ENCODE measurements around the gene PDIA5.

The PDIA5 gene

DNA sequence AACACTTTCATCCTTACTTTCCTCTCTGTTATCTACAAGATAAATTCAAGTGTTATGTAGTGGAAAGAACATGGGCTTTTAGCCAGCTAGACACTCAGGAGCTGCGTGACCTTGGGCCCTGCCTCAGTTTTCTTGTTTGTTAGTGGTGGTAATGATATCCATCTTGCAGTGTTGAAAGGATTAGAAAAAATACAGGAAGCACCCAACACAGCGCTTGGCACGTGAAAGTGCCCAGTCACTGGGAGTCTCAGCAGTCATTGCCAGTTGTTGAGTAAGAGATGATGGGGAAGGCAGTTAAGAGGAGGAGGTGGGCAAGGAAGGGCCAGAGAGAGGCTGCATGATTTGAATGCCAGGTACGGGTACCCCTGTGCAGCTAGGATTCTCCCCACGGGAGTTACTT is 5.3 kb downstream of the PDIA5 start:
- H3K27ac Mint-ChIP-seq = no peak overlapping the region
- H3K27me3 Mint-ChIP-seq = no peaks in the 10 kb centered on the region
- H3K9me3 Mint-ChIP-seq = no peaks in the 10 kb centered on the region
- peaks cover 17% of the 10 kb centered on the region for H3K36me3 Mint-ChIP-seq (ENCODE audit: low read depth)
- no peak overlapping the region for H3K4me3 Mint-ChIP-seq
- DNase-seq = no peak
- H3K4me1 Mint-ChIP-seq (ENCODE audit: low read depth) = peaks cover 42% of the 10 kb centered on the region

DNA sequence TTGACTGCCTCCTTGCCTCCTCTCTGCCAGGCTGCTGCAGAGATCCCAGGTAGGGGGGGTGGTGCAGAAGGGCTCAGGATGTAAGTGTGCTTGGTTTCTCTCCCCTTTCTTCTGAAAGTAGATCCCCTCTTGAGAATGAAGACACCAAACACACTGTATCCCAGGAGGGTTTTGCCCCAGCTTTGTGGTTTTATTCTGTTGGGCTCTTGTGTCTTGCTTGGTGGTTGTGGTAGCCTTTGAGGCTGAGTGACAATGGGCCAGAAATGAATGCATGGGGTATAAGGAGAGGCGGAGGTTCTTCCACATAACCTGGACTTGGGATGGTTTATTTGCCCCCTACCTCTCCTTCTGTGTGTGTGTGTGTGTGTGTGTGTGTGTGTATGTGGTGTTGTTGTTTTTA is 5.7 kb downstream of the PDIA5 start:
- H3K4me1 Mint-ChIP-seq (ENCODE audit: low read depth) = peaks cover 42% of the 10 kb centered on the region
- DNase-seq = no peak
- H3K27me3 Mint-ChIP-seq = no peaks in the 10 kb centered on the region
- no peak overlapping the region for H3K27ac Mint-ChIP-seq
- no peak overlapping the region for H3K4me3 Mint-ChIP-seq
- no peaks in the 10 kb centered on the region for H3K9me3 Mint-ChIP-seq
- peaks cover 17% of the 10 kb centered on the region for H3K36me3 Mint-ChIP-seq (ENCODE audit: low read depth)

GRCh38 chr3:123075359-123075758 is 8.5 kb downstream of the PDIA5 start:
- H3K36me3 Mint-ChIP-seq (ENCODE audit: low read depth) = peaks cover 10% of the 10 kb centered on the region
- no peaks in the 10 kb centered on the region for H3K27me3 Mint-ChIP-seq
- peaks cover 32% of the 10 kb centered on the region for H3K4me1 Mint-ChIP-seq (ENCODE audit: low read depth)
- no peak overlapping the region for H3K4me3 Mint-ChIP-seq
- no peaks in the 10 kb centered on the region for H3K9me3 Mint-ChIP-seq
- no peak for DNase-seq
- H3K27ac Mint-ChIP-seq = no peak overlapping the region

GRCh38 chr3:123076112-123076495 is 9.3 kb downstream of the PDIA5 start:
- Mint-ChIP-seq H3K27ac (no peak overlapping the region), H3K4me1 (ENCODE audit: low read depth) (peaks cover 33% of the 10 kb centered on the region), H3K9me3 (no peaks in the 10 kb centered on the region), H3K4me3 (no peak overlapping the region), H3K27me3 (no peaks in the 10 kb centered on the region), H3K36me3 (ENCODE audit: low read depth) (peaks cover 14% of the 10 kb centered on the region)
- no peak for DNase-seq

- Mint-ChIP-seq H3K4me3 (no peak overlapping the region), H3K4me1 (ENCODE audit: low read depth) (peaks cover 37% of the 10 kb centered on the region), H3K27ac (no peak overlapping the region), H3K27me3 (no peaks in the 10 kb centered on the region), H3K36me3 (ENCODE audit: low read depth) (peaks cover 16% of the 10 kb centered on the region), H3K9me3 (no peaks in the 10 kb centered on the region)
- no peak for DNase-seq
These were observed 9.9 kb downstream of the PDIA5 start for GRCh38 chr3:123076496-123077418.

- H3K27me3 Mint-ChIP-seq = no peaks in the 10 kb centered on the region
- peaks cover 37% of the 10 kb centered on the region for H3K4me1 Mint-ChIP-seq (ENCODE audit: low read depth)
- H3K27ac Mint-ChIP-seq = no peak overlapping the region
- peaks cover 13% of the 10 kb centered on the region for H3K36me3 Mint-ChIP-seq (ENCODE audit: low read depth)
- no peak overlapping the region for H3K4me3 Mint-ChIP-seq
- DNase-seq = no peak
- no peaks in the 10 kb centered on the region for H3K9me3 Mint-ChIP-seq
These were observed 11.3 kb downstream of the PDIA5 start for GRCh38 chr3:123078101-123078500.

DNA sequence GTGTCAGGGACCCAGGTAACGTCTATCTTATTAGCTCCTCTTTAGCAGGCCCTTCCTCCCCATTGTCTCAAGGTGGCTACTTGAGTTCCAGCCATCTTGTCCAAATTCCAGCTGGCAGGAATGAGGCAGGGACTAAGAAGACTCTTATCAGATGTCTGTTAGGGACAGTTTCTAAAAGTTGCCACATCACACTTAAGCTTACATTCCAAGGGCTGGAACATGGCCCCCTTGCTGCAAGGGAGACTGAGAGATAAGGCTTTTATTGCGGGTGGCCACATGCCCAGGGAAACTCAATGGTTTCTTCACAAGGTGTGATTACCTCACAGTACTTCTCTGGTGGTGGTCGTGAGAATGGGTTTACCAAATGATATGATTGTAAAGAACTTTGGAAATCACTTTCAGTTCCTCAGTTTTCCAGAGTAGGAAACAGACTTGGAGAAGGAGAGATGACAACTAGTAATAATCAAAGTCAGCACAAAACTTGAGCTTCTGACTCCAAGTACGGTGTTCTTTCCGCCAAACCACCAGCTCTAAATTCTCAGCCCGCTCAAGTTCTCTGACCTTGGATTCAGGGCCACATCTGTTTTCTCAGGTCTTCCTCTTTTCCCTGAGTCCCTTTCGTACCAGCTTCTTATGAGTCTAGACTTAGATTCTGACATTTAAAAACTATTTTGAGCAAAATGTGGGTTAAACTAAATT is 14.2 kb downstream of the PDIA5 start:
- Mint-ChIP-seq H3K27me3 (no peaks in the 10 kb centered on the region), H3K36me3 (ENCODE audit: low read depth) (peaks cover 12% of the 10 kb centered on the region), H3K4me3 (no peak overlapping the region), H3K9me3 (no peaks in the 10 kb centered on the region), H3K4me1 (ENCODE audit: low read depth) (peaks cover 48% of the 10 kb centered on the region), H3K27ac (no peak overlapping the region)
- DNase-seq = no peak

GRCh38 chr3:123081718-123082369 is 15.0 kb downstream of the PDIA5 start:
- Mint-ChIP-seq H3K4me3 (no peak overlapping the region), H3K36me3 (ENCODE audit: low read depth) (peaks cover 14% of the 10 kb centered on the region), H3K4me1 (ENCODE audit: low read depth) (peaks cover 42% of the 10 kb centered on the region), H3K9me3 (no peaks in the 10 kb centered on the region), H3K27me3 (no peaks in the 10 kb centered on the region), H3K27ac (no peak overlapping the region)
- DNase-seq = no peak

DNA sequence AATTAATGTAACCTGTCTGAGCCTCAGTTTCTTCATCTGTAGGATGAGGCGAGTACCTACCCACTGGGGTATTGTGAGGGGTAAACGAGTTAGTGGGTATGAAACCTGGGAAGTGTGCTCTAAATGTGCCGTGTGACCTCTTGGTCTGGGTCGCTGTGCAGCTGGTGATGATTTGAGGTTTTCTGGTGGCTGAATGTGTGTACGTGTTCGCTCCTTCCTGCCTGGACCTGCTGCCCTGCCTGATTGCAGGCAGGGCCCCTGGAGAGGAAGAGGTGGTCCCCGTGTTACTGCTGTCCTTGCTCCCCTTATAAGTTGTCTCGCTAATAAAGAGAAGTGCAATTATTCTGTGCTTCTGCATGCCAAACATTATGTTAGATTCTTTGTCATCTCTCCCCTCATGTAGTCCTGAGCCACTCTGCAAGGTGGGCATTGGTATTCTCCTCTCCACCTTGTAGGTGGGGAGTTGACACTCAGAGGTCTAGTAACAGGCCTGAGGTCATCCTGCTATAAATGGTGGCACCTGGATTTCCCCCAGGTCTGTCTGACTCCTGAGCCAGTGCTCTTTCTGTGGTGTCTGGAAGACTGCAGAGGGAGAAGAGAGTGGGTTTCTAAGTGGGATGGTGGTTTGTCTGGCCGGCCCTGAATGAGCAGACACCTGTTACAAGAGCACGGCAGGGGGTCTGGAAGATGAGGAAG is 15.7 kb downstream of the PDIA5 start:
- Mint-ChIP-seq H3K27ac (no peak overlapping the region), H3K4me3 (no peak overlapping the region)

DNA sequence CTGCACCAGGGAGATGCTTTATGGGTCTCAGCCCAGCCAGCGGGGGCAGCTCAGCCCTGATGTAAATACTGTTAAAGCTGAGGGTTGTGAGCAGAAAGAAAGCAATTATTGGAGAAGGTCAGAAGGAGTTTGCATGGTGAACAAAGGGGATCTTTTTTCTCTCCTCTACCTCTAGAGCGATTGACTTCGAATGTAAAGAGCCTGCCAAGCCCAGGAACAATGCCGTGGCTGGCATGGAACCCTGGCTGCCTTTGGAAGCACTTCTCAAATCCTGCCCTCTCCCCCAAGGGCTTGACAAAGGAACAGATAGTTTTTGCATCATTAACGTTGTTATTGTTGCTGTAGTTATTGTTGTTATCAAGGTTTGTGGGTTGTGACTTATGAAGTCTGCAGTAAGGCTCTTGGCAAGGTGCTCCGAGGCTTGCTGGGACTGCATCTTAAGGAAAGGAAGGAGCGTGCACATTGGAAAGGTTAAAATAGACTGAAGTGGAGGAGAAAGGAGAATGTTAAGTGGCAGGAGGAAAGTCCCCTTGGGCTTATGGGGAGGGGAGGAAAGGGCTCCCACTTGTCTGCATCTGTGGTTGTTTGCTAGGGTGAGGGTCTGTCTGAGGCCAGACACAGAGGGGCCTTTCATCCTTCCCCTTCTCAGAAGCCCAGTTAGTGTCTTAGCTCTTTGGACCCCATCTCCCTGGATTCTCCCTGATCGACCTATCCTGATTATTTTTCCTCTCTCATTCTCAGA is 16.7 kb downstream of the PDIA5 start:
- no peak for DNase-seq
- Mint-ChIP-seq H3K36me3 (ENCODE audit: low read depth) (peaks cover 15% of the 10 kb centered on the region), H3K9me3 (no peaks in the 10 kb centered on the region), H3K27ac (no peak overlapping the region), H3K4me3 (no peak overlapping the region), H3K27me3 (no peaks in the 10 kb centered on the region), H3K4me1 (ENCODE audit: low read depth) (peaks cover 42% of the 10 kb centered on the region)

More for the DNA sequence above, 15.7 kb downstream of the PDIA5 start:
- peaks cover 42% of the 10 kb centered on the region for H3K4me1 Mint-ChIP-seq (ENCODE audit: low read depth)
- H3K36me3 Mint-ChIP-seq (ENCODE audit: low read depth) = peaks cover 14% of the 10 kb centered on the region
- DNase-seq = no peak
- H3K27me3 Mint-ChIP-seq = no peaks in the 10 kb centered on the region
- H3K9me3 Mint-ChIP-seq = no peaks in the 10 kb centered on the region

GRCh38 chr3:123084192-123084591 is 17.4 kb downstream of the PDIA5 start:
- Mint-ChIP-seq H3K27me3 (no peaks in the 10 kb centered on the region), H3K4me3 (no peak overlapping the region), H3K27ac (no peak overlapping the region), H3K36me3 (ENCODE audit: low read depth) (peaks cover 21% of the 10 kb centered on the region), H3K9me3 (no peaks in the 10 kb centered on the region), H3K4me1 (ENCODE audit: low read depth) (peaks cover 42% of the 10 kb centered on the region)
- no peak for DNase-seq

DNA sequence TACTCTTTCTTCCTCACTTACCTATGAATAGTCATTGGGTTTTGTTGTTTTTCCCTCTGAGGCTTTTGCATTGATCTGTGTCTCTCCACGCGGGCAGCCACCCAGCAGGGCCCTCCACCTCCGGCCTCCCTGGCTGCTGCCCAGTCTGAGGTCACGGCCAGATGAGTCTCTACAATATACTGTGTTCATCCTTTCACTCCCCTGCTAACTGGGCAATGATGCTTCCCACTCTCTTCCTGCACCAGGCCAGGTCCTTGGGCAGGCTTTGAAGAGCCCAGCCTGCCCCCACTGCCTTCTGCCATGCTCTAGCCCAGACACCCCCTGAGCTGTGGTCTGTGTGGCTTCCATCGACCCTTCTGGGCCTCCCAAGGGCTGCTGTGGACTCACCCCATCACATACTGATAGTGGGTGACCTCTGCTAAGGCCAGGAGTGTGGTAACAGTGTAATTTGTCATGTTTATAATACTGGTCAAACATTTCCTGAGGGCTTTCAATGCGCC is 18.0 kb downstream of the PDIA5 start:
- Mint-ChIP-seq H3K4me1 (ENCODE audit: low read depth) (peaks cover 43% of the 10 kb centered on the region), H3K36me3 (ENCODE audit: low read depth) (peaks cover 27% of the 10 kb centered on the region), H3K4me3 (no peak overlapping the region), H3K27ac (no peak overlapping the region), H3K27me3 (no peaks in the 10 kb centered on the region), H3K9me3 (no peaks in the 10 kb centered on the region)
- DNase-seq = no peak

DNA sequence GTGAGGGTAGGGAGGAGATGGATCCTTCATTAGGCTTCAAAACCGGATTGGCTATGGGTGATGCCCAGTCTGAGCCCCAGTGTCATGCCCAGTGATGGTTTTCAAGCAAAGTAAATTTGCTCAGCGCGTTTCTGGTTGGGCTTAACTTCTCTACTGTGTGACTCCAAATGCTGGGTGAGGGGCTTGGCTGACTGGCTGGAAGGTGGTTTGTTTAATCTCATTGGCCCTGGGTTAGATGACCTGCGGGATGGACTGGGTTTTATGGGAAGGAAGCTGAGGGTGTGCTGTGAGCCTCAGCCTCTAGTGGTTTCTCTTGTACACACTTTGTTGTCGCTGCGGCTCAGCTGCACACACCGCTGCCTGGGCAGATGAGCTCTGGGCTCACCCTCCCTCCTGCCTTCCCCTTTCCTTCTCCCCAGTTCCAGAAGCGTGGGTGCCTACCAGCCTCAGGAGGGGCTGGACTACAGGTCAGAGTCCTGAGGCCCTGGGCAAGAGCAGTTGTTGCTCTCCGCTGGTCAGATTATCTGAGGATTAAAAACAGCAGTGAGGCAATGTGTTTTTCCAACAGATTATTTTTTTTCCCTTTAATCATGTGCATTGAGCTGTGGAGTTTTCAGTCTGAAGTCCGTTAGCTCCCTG is 18.6 kb downstream of the PDIA5 start:
- H3K9me3 Mint-ChIP-seq = no peaks in the 10 kb centered on the region

More for the DNA sequence above, 18.6 kb downstream of the PDIA5 start:
- Mint-ChIP-seq H3K4me3 (no peak overlapping the region), H3K4me1 (ENCODE audit: low read depth) (peaks cover 48% of the 10 kb centered on the region), H3K36me3 (ENCODE audit: low read depth) (peaks cover 33% of the 10 kb centered on the region), H3K27me3 (no peaks in the 10 kb centered on the region), H3K27ac (no peak overlapping the region)
- no peak for DNase-seq

All from activated T-cell treated with anti-CD3 and anti-CD28 coated beads, Interleukin-2, amount 50 U/mL, for 24 hours (primary cell).